ENCODE measurements around the gene ACTBL2. TPM values are rescaled to one million over a fixed set of nuclear protein-coding genes. Genes with fewer than 3 reads are reported as not detected.

Gene ACTBL2
- total RNA-seq, 2 donors from 2014 or later: not detected

DNA sequence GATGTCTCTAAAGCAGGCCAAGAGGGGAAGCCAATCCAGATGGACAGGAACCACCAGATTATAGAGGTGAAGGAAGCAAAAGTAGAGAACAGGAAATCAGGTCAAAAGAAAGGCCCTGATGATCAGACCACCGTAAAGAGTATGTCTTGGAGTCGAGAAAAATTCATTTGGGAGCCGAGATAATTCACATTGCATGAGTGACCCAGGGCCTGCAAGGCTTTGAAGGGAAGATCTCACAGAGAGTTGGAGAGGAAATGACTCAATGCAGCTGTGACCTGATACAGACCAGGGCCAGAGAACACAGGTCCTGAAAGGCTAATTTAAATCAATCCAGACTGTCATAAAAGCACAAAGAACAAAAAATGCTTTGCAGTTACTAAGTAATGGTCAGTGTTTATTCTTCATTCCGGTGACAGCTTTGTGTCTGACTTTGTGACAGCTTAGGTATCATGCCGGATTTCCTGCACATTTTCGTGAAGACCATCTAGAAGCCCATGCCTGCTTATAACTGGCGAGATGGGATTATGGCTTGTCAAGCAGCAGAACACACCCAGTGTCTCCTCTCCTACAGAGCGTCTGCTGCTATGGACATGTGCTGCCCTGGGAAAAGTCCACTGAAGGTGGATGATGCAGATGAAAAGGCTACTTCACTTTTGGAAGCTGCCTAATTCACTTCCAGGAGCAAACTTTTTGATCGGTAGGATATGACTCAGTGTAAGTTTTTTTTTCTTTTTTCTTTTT, 5.8 kb upstream of the ACTBL2 start:
- WGBS, 2 donors: 80 to 91% methylated on average over 9 of the region's 9 CpGs
- H3K27ac ChIP-seq: no peak overlapping the region
- TF ChIP-seq, protein P1, sequence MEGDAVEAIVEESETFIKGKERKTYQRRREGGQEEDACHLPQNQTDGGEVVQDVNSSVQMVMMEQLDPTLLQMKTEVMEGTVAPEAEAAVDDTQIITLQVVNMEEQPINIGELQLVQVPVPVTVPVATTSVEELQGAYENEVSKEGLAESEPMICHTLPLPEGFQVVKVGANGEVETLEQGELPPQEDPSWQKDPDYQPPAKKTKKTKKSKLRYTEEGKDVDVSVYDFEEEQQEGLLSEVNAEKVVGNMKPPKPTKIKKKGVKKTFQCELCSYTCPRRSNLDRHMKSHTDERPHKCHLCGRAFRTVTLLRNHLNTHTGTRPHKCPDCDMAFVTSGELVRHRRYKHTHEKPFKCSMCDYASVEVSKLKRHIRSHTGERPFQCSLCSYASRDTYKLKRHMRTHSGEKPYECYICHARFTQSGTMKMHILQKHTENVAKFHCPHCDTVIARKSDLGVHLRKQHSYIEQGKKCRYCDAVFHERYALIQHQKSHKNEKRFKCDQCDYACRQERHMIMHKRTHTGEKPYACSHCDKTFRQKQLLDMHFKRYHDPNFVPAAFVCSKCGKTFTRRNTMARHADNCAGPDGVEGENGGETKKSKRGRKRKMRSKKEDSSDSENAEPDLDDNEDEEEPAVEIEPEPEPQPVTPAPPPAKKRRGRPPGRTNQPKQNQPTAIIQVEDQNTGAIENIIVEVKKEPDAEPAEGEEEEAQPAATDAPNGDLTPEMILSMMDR (IDR thresholded peaks at IDR 0.05): no peak
- no peak for TF ChIP-seq POLR2A (IDR thresholded peaks at IDR 0.05)
- no peak overlapping the region for H3K4me3 ChIP-seq
- no peaks in the 10 kb centered on the region for H3K36me3 ChIP-seq (replicated peaks in 1 of 2; ENCODE audit: insufficient read depth in 1 of 2, low read depth in 2 of 2)
- no peaks in the 10 kb centered on the region for H3K9me3 ChIP-seq
- no peaks in the 10 kb centered on the region for H3K4me1 ChIP-seq
- DNase-seq (no peak), ATAC-seq (no peak)
- intact Hi-C loops (cut with DNase I): no loop called here
- no peaks in the 10 kb centered on the region for H3K27me3 ChIP-seq

DNA sequence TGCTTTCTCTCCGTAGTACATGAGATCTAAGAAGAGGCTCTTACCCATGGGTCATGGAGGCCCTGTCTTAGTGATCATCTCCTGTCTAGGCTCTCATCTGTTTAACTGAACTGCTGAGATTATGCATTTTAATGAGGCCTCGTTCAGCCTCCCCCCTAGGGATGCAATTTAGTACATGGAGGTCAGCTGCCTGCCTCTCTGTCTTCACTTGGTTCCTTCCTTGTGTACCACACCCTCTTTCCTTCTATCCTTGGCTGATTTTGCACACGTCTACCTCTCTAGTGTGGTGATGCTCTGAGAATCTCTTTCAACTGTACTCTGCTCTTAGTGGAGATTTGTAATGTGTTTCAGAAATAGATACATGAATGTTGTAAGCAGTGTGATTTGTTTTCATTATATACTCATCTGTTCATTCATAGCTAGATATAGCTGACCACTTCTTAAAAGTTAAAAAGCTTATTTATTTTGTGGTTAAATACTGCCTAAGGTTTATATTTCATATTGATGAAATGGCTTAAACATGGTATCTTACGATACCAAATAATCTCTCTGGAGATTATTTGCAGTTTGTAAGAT, 3.5 kb upstream of the ACTBL2 start:
- TF ChIP-seq, protein P1 (IDR thresholded peaks at IDR 0.05): no peak
- TF ChIP-seq POLR2A (IDR thresholded peaks at IDR 0.05): no peak
- H3K36me3 ChIP-seq (replicated peaks in 1 of 2; ENCODE audit: insufficient read depth in 1 of 2, low read depth in 2 of 2): no peaks in the 10 kb centered on the region
- intact Hi-C loops (cut with DNase I): no loop called here
- WGBS, 2 donors: 76 to 78% methylated on average over 4 of the region's 4 CpGs
- no peaks in the 10 kb centered on the region for H3K4me1 ChIP-seq
- no peak overlapping the region for H3K4me3 ChIP-seq
- no peaks in the 10 kb centered on the region for H3K27me3 ChIP-seq
- DNase-seq (no peak), ATAC-seq (no peak)
- H3K27ac ChIP-seq: no peak overlapping the region
- H3K9me3 ChIP-seq: no peaks in the 10 kb centered on the region

DNA sequence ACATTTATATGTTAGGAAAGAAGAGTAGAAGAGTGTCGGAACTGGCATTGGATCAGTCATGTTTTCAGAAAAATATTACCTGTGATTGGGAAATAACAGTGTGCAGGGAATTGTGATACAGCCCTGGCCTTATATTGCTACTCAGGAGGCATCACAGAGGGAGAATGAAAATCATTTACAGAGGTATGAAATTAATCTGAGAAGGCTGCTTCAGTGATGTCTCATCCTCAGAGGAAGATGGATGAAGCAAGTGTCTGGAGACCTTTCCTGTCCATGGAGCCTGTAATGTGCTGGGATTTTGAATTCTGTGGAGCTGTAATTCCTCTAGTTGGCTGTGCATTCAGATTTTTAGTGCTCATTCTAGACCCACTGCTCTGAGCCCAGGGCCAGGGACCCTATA, 3.8 kb downstream of the ACTBL2 start:
- ATAC-seq: no peak
- WGBS, 2 donors: 87 to 97% methylated on average over 1 of the region's 1 CpG

DNA sequence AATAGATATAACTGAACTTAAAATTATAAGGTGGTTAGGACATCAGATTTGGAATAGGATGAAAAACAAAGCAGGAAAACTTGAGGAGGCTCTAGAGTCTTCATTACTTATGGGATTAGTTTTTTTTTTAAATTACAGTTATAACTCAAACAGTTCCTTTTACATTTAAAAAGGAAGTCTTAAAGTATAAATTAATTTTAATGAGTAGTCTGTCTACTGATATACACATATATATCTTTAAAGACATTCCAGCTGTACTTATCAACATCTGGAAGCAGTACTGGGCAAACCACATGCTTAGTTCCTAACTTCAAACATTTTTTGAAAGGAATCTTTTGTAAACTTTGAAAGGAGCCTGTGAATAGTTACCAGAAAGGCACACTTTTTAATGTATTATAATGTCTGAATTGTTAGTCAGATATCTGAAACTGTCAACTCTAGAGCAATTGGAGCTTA, 6.0 kb downstream of the ACTBL2 start:
- Histone ChIP-seq H3K27me3 (no peaks in the 10 kb centered on the region), H3K36me3 (replicated peaks in 1 of 2; ENCODE audit: insufficient read depth in 1 of 2, low read depth in 2 of 2) (no peaks in the 10 kb centered on the region), H3K4me1 (no peaks in the 10 kb centered on the region), H3K27ac (no peak overlapping the region), H3K4me3 (no peak overlapping the region), H3K9me3 (no peaks in the 10 kb centered on the region)
- ATAC-seq (no peak), DNase-seq (no peak)
- TF ChIP-seq, protein P1 (IDR thresholded peaks at IDR 0.05): no peak
- TF ChIP-seq POLR2A (IDR thresholded peaks at IDR 0.05): no peak
- intact Hi-C loops (cut with DNase I): no loop called here

More for the DNA sequence above, 3.8 kb downstream of the ACTBL2 start:
- DNase-seq: no peak
- intact Hi-C loops (cut with DNase I): no loop called here
- Histone ChIP-seq H3K36me3 (replicated peaks in 1 of 2; ENCODE audit: insufficient read depth in 1 of 2, low read depth in 2 of 2) (no peaks in the 10 kb centered on the region), H3K27ac (no peak overlapping the region), H3K9me3 (no peaks in the 10 kb centered on the region), H3K27me3 (no peaks in the 10 kb centered on the region), H3K4me1 (no peaks in the 10 kb centered on the region), H3K4me3 (no peak overlapping the region)
- no peak for TF ChIP-seq POLR2A (IDR thresholded peaks at IDR 0.05)
- TF ChIP-seq, protein P1 (IDR thresholded peaks at IDR 0.05): no peak

DNA sequence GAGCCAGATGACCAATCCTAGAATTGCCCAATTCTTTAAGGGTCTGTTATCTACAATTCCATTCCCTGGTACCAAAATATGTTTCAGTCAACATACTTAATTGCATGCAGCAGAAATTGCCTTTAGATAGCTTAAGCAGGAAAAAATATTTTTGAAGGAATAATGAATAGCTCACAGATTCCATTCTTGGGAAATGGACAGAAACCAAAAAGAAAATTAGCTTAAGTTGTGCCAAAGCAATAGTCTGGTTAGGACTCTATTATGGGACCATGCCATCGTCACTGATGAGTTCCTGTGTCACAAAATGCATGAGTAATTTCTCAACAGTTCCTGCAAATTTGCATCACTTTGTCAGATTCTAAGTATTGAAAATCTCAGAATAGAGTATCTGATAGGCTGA, 12.3 kb downstream of the ACTBL2 start:
- ATAC-seq (no peak), DNase-seq (no peak)
- Histone ChIP-seq H3K27me3 (no peaks in the 10 kb centered on the region), H3K27ac (no peak overlapping the region), H3K4me1 (no peaks in the 10 kb centered on the region), H3K9me3 (no peaks in the 10 kb centered on the region), H3K36me3 (replicated peaks in 1 of 2; ENCODE audit: insufficient read depth in 1 of 2, low read depth in 2 of 2) (no peaks in the 10 kb centered on the region), H3K4me3 (no peak overlapping the region)
- 68 to 91% methylated on average over 1 of the region's 1 CpG for WGBS, 2 donors
- intact Hi-C loops (cut with DNase I): no loop called here
- TF ChIP-seq, protein P1 (IDR thresholded peaks at IDR 0.05): no peak
- no peak for TF ChIP-seq POLR2A (IDR thresholded peaks at IDR 0.05)
